WERI-Rb-1 (cell line): Measurements from ENCODE around the gene ATG101.

Experiments used
- DNase-seq: peaks from one replicate; pipeline ENCODE4 v3.0.0-alpha.2; 2020
- H3K27ac ChIP-seq: fragments of 250-450 bp; sonication (Bioruptor Pico); 2 replicates; pipeline ENCODE4 v1.5.1; 2020; ENCODE audit warnings: mild to moderate bottlenecking, moderate library complexity
- H3K27me3 ChIP-seq: fragments of 250-450 bp; sonication (Bioruptor Pico); 2 replicates; pipeline ENCODE4 v1.5.1; 2021; ENCODE audit warnings: mild to moderate bottlenecking, low read depth, moderate library complexity; ENCODE audit not compliant: insufficient read depth, severe bottlenecking
- H3K36me3 ChIP-seq: fragments of 250-450 bp; sonication (Bioruptor Pico); 2 replicates; pipeline ENCODE4 v1.5.1; 2020; ENCODE audit warnings: mild to moderate bottlenecking, moderate library complexity
- H3K4me3 ChIP-seq: 2 replicates; pipeline ENCODE4 v1.5.1; 2011; ENCODE audit warnings: low read depth, mild to moderate bottlenecking, control low read depth, low read length
- H3K9me3 ChIP-seq: fragments of 250-450 bp; sonication (Bioruptor Pico); 2 replicates; pipeline ENCODE4 v1.5.1; 2021; ENCODE audit warnings: mild to moderate bottlenecking, moderate library complexity; ENCODE audit not compliant: severe bottlenecking
- CTCF ChIP-seq: IDR thresholded peaks from 2 replicates; pipeline ENCODE4 v1.5.1; 2011; ENCODE audit warnings: low read depth, mild to moderate bottlenecking, control low read depth, inconsistent platforms, low read length

Gene ATG101

GRCh38 chr12:52049286-52049685, 20.5 kb upstream of the ATG101 start:
- Histone ChIP-seq H3K9me3 (no peaks in the 10 kb centered on the region), H3K27ac (no peak overlapping the region), H3K27me3 (no peaks in the 10 kb centered on the region), H3K4me3 (no peak overlapping the region), H3K36me3 (peaks cover under 1% of the 10 kb centered on the region)
- TF ChIP-seq CTCF: no peak
- DNase-seq: no peak

- Histone ChIP-seq H3K27me3 (no peaks in the 10 kb centered on the region), H3K9me3 (no peaks in the 10 kb centered on the region), H3K27ac (no peak overlapping the region), H3K4me3 (no peak overlapping the region), H3K36me3 (peaks cover 5% of the 10 kb centered on the region)
- no peak for DNase-seq
- no peak for TF ChIP-seq CTCF
These were observed 20.1 kb upstream of the ATG101 start for GRCh38 chr12:52049688-52050087.

- no peak for DNase-seq
- Histone ChIP-seq H3K4me3 (peak overlapping the region; percentile 51), H3K36me3 (peaks cover 10% of the 10 kb centered on the region), H3K9me3 (no peaks in the 10 kb centered on the region), H3K27me3 (no peaks in the 10 kb centered on the region), H3K27ac (peak overlapping the region; percentile 89)
- no peak for TF ChIP-seq CTCF
These were observed 19.5 kb upstream of the ATG101 start for GRCh38 chr12:52050116-52050757.

- no peaks in the 10 kb centered on the region for H3K27me3 ChIP-seq
- H3K36me3 ChIP-seq: peaks cover 13% of the 10 kb centered on the region
- H3K4me3 ChIP-seq: peak within 1 kb of the TSS; percentile 51
- peak; percentile 96 for DNase-seq
- 0 out of 2 replicates have a peak, but pooled peaks have one; percentile 7 for TF ChIP-seq CTCF
- H3K9me3 ChIP-seq: no peaks in the 10 kb centered on the region
- H3K27ac ChIP-seq: peak within 1 kb of the TSS; percentile 89
These were observed 18.8 kb upstream of the ATG101 start, which contains the start of gene NR4A1 for GRCh38 chr12:52050758-52051541. Gene NR4A1, plus strand, starts transcription at chr12:52051442. Its CDS starts 2,887 bp downstream, at chr12:52054329.

GRCh38 chr12:52052468-52053186, 17.2 kb upstream of the ATG101 start:
- peaks cover 24% of the 10 kb centered on the region for H3K36me3 ChIP-seq
- H3K9me3 ChIP-seq: no peaks in the 10 kb centered on the region
- no peak for TF ChIP-seq CTCF
- no peak overlapping the region for H3K27ac ChIP-seq
- DNase-seq: no peak
- H3K4me3 ChIP-seq: no peak overlapping the region
- H3K27me3 ChIP-seq: no peaks in the 10 kb centered on the region
